GM19240 (cell line): Measurements from ENCODE around the gene ELOA2.
"Not testable (repeated sequence)": the region's sequence is repeated elsewhere in the genome, so short reads cannot be mapped to it uniquely, and the experiment has no call there.

Experiments
- DNase-seq: peaks from one replicate; pipeline ENCODE4 v3.0.0; 2011; ENCODE audit warnings: low spot score; ENCODE audit not compliant: insufficient read length

Gene ELOA2

GRCh38 chr18:47035156-47035671 is at the start of gene ELOA2:
Gene ELOA2, minus strand, starts transcription at chr18:47035621. Its CDS starts 357 bp downstream, at chr18:47035264.
- DNase-seq: no peak

GRCh38 chr18:47081578-47081977 is 46.2 kb upstream of the ELOA2 start:
- no peak for DNase-seq

- no peak for DNase-seq
Observed at GRCh38 chr18:47080872-47081271, 45.5 kb upstream of the ELOA2 start.

- no peak for DNase-seq
Observed at GRCh38 chr18:47077111-47077510, 41.7 kb upstream of the ELOA2 start.

- DNase-seq: no peak
Observed at GRCh38 chr18:47075098-47075883, 39.9 kb upstream of the ELOA2 start.

- DNase-seq: no peak
Observed at GRCh38 chr18:47067648-47068047, 32.2 kb upstream of the ELOA2 start.

GRCh38 chr18:47063096-47063495 is 27.7 kb upstream of the ELOA2 start:
- DNase-seq: no peak

GRCh38 chr18:47062471-47062870 is 27.1 kb upstream of the ELOA2 start:
- no peak for DNase-seq

- DNase-seq: no peak
Observed at GRCh38 chr18:47054369-47054768, 18.9 kb upstream of the ELOA2 start.

- no peak for DNase-seq
Observed at GRCh38 chr18:47050468-47050867, 15.0 kb upstream of the ELOA2 start.

GRCh38 chr18:47040982-47041381 is 5.6 kb upstream of the ELOA2 start:
- no peak for DNase-seq

GRCh38 chr18:47036927-47037578 is 1.6 kb upstream of the ELOA2 start:
- DNase-seq: no peak

- DNase-seq: peak; percentile 7
Observed at GRCh38 chr18:47036298-47036874, 965 bp upstream of the ELOA2 start.

- not testable (repeated sequence) for DNase-seq
Observed at GRCh38 chr18:47034591-47034990, 830 bp downstream of the ELOA2 start.

- DNase-seq: no peak
Observed at GRCh38 chr18:47032945-47033344, 2.5 kb downstream of the ELOA2 start.

GRCh38 chr18:47030887-47031286 is 4.5 kb downstream of the ELOA2 start:
- DNase-seq: not testable (repeated sequence)

- DNase-seq: not testable (repeated sequence)
Observed at GRCh38 chr18:47029684-47030353, 5.6 kb downstream of the ELOA2 start.

GRCh38 chr18:47028738-47029137 is 6.7 kb downstream of the ELOA2 start:
- not testable (repeated sequence) for DNase-seq

- not testable (repeated sequence) for DNase-seq
Observed at GRCh38 chr18:47025557-47026174, 9.8 kb downstream of the ELOA2 start.

GRCh38 chr18:47023769-47024465 is 11.5 kb downstream of the ELOA2 start:
- DNase-seq: not testable (repeated sequence)

- DNase-seq: not testable (repeated sequence)
Observed at GRCh38 chr18:47022821-47023220, 12.6 kb downstream of the ELOA2 start.
